SJCRH30 (cell line): ENCODE measurements around the gene PXDN. TPM values are rescaled to one million over a fixed set of nuclear protein-coding genes. Genes with fewer than 3 reads are reported as not detected.

Experiments
- DNase-seq, 2 experiments: peaks; one replicate each; pipeline ENCODE4 v3.0.0-alpha.2; 2015 to 2020
- H3K27ac ChIP-seq: fragments of 250-450 bp; sonication (Bioruptor Pico); 2 replicates; pipeline ENCODE4 v1.5.1; 2020; ENCODE audit warnings: mild to moderate bottlenecking, moderate library complexity
- H3K27me3 ChIP-seq: fragments of 250-450 bp; sonication (Bioruptor Pico); 2 replicates; pipeline ENCODE4 v1.5.1; 2020; ENCODE audit warnings: mild to moderate bottlenecking, moderate library complexity
- H3K36me3 ChIP-seq: fragments of 250-450 bp; sonication (Bioruptor Pico); 2 replicates; pipeline ENCODE4 v1.5.1; 2020; ENCODE audit warnings: mild to moderate bottlenecking, moderate library complexity
- H3K4me1 ChIP-seq: fragments of 250-450 bp; sonication (Bioruptor Pico); 2 replicates; pipeline ENCODE4 v1.5.1; 2020; ENCODE audit warnings: mild to moderate bottlenecking, moderate library complexity
- H3K4me3 ChIP-seq: fragments of 250-450 bp; sonication (Bioruptor Pico); 2 replicates; pipeline ENCODE4 v1.5.1; 2020; ENCODE audit warnings: mild to moderate bottlenecking, moderate library complexity
- H3K9me3 ChIP-seq: fragments of 250-450 bp; sonication (Bioruptor Pico); replicated peaks from 2 replicates; pipeline ENCODE4 v1.5.1; 2020; ENCODE audit warnings: mild to moderate bottlenecking, moderate library complexity
- total RNA-seq: library from RNA; depleted of rRNA; stranded (reverse); fragments of >200 nt; shearing (Covaris generic); gene quantifications from 2 replicates; pipeline ENCODE4 v1.2.3, GENCODE V29; 2014

Gene PXDN
- total RNA-seq, 1 experiment from 2014 or later, result 312 TPM

DNA sequence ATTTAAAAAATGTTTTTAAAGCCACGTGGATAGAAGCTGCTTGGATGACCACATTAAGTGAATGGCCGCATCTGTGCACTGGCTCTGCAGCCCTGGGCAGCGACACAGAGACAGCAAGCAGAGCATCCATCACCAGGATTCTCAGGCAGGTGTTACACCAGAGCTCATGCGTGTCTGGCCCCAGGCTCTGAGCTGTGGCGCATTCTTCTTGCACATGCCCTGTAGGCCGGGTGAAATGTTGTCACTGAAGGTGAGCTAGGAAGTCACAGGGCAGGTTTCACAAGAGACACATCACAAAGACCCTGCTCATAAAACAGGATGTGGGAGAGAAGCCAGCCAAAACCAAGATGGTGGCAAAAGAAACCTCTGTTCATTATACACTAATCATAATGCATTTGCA is 8.4 kb upstream of the PXDN start:
- Histone ChIP-seq H3K36me3 (no peaks in the 10 kb centered on the region), H3K4me1 (peaks cover 9% of the 10 kb centered on the region), H3K9me3 (no peaks in the 10 kb centered on the region), H3K27ac (no peak overlapping the region), H3K27me3 (no peaks in the 10 kb centered on the region), H3K4me3 (no peak overlapping the region)
- no peak for DNase-seq

DNA sequence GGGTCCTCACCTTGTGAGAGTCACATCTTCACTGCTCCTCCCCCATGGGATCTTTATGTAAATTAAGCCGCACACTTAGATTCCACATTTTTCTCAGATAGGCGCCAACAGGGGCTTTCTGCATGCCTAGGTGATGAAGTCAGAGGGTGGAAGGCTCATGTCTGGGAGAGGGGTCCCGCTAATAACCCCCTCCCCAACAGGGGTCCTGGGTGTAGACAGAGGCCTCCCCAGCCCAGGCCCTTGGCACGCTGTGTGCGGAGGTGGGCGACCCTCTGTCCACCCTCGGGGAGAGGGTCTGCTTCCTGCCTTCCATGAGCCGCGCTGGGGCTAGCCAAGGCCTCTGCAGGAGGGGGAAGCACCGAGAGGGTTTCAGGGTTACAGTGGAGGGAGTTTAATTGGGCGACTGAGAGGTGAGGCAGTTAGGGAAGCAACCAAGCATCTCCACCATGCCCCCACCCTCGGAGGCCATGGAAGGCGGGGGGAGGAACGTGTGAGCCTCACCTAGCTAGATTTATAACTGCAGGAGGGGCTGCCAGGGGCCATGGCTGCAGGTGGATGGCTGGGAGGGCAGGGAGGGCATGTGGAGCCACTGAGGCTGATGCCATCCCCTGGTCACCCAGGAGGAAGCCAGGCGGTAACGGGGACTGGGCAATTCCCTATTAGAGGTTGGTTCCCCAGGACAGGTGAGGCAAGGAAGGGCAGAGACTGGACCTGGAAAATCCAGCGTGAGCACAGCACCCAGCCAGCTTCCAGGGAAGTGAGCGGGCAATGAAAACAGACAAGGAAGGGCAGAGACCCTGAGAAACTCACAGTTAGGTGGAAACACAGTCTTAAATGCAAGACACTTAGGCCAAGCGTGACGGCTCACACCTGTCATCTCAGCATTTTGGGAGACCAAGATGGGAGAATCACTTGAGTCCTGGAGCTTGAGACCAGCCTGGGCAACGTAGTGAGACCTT is 7.7 kb upstream of the PXDN start:
- peaks cover 9% of the 10 kb centered on the region for H3K4me1 ChIP-seq
- H3K27ac ChIP-seq, result no peak overlapping the region
- no peaks in the 10 kb centered on the region for H3K27me3 ChIP-seq
- H3K9me3 ChIP-seq, result no peaks in the 10 kb centered on the region
- no peaks in the 10 kb centered on the region for H3K36me3 ChIP-seq
- no peak for DNase-seq
- H3K4me3 ChIP-seq, result no peak overlapping the region

DNA sequence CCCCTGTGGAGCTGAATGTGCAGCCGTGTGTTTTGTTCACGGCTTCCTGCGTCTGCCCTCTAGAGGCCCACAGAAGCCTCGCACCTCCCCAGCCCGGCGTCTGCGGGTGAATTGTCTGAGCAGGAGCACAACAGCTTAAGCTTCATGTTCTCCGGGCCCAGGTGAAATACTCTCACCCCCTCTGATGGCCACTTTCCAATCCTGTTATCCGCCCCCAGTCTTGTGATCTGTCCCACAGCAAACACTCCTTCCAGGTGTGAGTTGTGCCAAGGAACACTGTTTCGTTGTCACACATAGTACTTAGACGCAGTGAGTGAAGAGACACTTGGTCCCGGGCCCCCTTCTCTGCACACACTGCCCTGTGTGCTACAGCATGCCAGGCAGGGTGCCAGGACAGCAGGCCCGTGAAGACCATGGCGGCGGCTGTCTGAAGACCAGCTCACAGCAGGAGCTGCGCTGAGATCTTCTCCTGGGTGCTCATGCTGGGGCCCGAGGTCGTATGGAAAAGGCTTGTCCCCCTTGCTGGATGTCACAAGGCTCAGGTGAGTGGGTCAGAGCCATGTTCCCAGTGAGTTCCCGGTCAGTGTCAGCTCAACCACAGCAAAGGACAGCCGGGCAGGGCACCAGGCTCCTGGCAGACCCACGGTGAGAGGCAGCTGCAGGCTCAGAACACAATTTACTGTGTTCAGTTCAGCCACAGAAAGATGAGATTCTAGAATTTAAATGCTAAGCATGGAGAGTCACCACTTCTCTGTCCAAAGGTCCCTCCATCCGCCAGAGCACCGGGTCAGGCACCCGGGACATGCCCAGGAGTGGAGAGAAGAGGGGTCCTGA is 6.8 kb upstream of the PXDN start:
- H3K27ac ChIP-seq, result no peak overlapping the region
- H3K36me3 ChIP-seq, result no peaks in the 10 kb centered on the region
- peaks cover 9% of the 10 kb centered on the region for H3K4me1 ChIP-seq
- H3K27me3 ChIP-seq, result no peaks in the 10 kb centered on the region
- H3K9me3 ChIP-seq, result no peaks in the 10 kb centered on the region
- H3K4me3 ChIP-seq, result no peak overlapping the region
- peak; percentile 83 to 90 for DNase-seq

DNA sequence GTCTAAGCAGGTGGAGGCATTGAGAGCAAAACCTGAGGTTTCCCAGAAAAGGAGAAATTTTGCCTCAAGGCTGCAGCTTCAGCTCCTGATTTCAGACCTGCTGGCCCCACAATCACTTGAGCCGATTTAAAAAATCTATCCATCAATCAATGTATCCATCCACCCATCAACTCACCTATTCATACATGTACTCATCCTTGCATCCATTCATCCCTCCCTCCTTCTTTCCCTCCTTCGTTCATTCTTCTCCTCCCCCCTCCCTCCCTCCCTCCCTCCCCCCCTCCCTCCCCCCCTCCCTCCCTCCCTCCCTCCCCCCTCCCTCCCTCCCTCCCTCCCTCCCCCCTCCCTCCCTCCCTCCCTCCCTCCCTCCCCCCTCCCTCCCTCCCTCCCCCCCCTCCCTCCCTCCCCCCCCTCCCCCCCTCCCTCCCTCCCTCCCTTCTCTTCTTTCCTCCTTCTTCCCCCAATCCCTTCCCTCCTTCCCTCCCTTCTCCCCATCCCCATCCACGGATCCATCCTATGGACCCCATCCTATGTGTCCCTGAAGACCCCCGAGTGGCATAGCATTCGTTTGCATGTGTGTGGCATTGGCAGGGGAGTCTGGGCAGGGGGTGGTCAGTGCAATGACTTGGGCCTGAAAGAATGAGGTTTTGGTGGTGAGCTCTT is 6.1 kb upstream of the PXDN start:
- DNase-seq, result no peak
- peaks cover 9% of the 10 kb centered on the region for H3K4me1 ChIP-seq
- H3K27ac ChIP-seq, result no peak overlapping the region
- H3K9me3 ChIP-seq, result no peaks in the 10 kb centered on the region
- H3K36me3 ChIP-seq, result no peaks in the 10 kb centered on the region
- no peak overlapping the region for H3K4me3 ChIP-seq
- no peaks in the 10 kb centered on the region for H3K27me3 ChIP-seq

DNA sequence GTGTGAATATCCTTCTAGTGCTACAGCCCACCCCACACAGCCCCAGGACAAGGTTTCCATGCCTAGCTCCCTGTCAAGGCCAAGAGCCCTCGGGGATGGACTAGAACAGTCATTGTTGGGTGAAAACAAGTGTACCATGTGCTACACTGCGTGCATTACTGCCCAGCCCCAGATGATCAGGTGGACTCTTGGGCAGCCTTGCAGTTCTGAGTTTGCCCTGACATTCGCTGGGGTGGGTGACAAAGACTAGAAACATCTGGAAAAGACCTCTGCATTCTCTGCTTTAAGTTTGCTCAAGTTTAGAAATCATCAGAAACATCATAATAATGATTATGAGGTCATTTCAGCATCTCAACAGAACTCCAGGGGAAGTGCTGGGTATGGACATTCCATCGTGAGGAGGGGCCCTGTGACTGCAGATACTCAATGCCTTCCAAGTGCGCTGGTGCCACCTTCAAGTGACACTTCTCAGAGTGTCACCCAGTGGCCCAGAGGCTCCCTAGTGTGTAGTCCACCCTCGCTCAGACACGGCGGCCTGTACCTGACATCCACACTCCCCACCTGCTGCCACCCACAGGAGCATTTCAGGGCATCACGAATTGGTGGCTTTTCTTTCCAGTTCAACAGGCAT is 5.3 kb upstream of the PXDN start:
- Histone ChIP-seq H3K4me1 (peaks cover 9% of the 10 kb centered on the region), H3K27me3 (no peaks in the 10 kb centered on the region), H3K27ac (no peak overlapping the region), H3K4me3 (no peak overlapping the region), H3K36me3 (no peaks in the 10 kb centered on the region), H3K9me3 (no peaks in the 10 kb centered on the region)
- DNase-seq, result no peak

DNA sequence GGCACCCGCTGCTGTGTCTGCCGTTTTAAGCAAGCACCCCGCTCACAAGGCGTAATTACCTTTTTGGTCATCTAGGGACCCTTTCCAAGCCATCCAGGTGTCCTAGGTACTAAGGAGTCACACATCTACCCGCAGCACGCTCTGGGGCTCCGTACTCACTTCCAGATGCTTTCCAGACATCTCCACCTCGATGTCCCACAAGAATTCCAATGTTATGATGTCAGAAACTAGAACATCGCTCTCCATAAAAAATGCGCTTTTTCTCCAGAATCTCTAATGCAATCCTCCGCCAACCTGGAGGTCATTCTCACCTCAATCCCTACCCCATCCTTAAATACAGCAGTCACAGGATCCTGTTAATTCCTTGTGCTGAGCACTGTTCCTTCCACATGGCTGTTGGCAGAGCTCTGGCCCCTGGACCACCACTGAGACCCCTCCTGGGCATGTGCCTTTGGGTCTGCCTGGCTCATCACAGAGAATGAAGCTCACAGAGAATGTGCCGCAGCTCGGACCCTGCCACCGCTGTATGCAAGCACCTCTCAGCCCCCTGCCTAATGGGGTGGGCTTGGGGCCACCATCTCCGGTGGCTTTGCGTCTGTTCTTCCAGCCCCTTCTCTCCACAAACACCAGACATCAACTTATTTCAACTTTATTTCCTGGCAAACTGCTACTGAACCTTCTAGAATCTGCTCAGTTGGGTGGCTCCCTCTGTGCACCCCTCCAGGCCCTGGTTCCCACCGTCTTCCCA is 4.6 kb upstream of the PXDN start:
- Histone ChIP-seq H3K9me3 (no peaks in the 10 kb centered on the region), H3K4me3 (no peak overlapping the region), H3K36me3 (no peaks in the 10 kb centered on the region), H3K27me3 (no peaks in the 10 kb centered on the region), H3K27ac (no peak overlapping the region), H3K4me1 (peaks cover 9% of the 10 kb centered on the region)
- no peak for DNase-seq

DNA sequence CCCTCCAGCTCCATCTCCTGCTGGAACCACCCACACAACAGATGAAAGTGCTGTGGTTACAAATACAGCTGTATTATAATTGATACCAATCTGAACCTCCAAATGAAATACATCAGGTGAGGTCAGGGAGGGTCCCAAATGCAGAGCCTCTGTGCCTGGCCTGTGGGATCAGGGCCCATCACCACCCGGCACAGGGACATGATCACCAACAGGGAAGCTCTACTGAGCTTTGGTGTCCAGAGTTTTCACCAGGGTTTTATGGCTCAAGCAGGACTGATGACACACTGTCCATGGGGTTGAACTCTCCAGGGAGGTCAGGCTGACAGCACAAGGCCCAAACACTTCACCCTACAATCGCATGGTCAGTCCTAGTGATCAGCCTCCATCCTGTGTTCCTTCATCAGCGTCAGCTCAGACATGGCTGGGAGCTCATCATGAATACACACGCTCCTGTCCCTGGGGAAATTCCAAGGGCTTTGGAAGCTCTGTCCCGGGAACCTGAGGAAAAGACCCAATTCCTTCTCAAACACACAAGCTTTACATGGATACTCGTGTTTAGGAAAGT is 3.9 kb upstream of the PXDN start:
- DNase-seq, result no peak
- no peak overlapping the region for H3K27ac ChIP-seq
- no peaks in the 10 kb centered on the region for H3K9me3 ChIP-seq
- no peaks in the 10 kb centered on the region for H3K27me3 ChIP-seq
- no peaks in the 10 kb centered on the region for H3K36me3 ChIP-seq
- H3K4me1 ChIP-seq, result peaks cover 9% of the 10 kb centered on the region
- H3K4me3 ChIP-seq, result no peak overlapping the region

DNA sequence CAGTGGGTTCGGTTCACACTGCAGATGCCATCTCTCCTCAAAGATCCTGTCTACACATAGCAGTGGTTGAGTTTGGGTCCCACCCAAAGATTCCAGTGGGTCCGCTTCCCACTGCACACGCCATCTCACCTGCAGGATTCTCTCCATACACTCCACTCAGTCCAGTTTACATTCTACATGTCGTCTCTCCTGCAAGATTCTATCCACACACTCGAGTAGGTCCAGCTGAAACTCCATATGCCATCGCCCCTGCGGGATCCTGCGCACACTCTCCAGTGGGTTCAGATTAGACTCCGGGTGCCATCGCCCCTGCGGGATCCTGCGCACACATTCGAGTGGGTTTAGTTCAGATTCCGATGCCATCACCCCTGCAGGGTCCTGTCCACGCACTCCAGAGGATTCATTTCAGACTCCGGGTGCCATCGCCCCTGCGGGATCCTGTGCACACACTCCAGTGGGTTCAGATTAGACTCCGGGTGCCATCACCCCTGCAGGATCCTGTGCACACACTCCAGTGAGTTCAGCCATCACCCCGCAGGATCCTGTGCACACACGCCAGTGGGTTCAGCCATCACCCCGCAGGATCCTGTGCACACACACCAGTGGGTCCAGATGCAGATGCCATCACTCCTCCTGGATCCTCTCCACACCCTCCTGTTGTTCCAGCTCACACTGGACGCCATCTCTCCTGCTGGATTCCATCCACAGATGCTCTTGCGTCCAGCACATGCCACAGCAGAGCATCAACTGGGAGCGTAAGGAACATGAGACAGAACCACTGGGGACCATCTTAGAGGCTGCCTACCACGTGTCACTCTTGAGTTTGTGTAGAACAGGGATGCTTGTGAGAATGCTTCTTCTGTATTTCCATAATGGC is 3.0 kb upstream of the PXDN start:
- Histone ChIP-seq H3K9me3 (no peaks in the 10 kb centered on the region), H3K27ac (no peak overlapping the region), H3K4me3 (no peak overlapping the region), H3K4me1 (peaks cover 12% of the 10 kb centered on the region), H3K27me3 (no peaks in the 10 kb centered on the region), H3K36me3 (peaks cover 6% of the 10 kb centered on the region)
- no peak for DNase-seq

DNA sequence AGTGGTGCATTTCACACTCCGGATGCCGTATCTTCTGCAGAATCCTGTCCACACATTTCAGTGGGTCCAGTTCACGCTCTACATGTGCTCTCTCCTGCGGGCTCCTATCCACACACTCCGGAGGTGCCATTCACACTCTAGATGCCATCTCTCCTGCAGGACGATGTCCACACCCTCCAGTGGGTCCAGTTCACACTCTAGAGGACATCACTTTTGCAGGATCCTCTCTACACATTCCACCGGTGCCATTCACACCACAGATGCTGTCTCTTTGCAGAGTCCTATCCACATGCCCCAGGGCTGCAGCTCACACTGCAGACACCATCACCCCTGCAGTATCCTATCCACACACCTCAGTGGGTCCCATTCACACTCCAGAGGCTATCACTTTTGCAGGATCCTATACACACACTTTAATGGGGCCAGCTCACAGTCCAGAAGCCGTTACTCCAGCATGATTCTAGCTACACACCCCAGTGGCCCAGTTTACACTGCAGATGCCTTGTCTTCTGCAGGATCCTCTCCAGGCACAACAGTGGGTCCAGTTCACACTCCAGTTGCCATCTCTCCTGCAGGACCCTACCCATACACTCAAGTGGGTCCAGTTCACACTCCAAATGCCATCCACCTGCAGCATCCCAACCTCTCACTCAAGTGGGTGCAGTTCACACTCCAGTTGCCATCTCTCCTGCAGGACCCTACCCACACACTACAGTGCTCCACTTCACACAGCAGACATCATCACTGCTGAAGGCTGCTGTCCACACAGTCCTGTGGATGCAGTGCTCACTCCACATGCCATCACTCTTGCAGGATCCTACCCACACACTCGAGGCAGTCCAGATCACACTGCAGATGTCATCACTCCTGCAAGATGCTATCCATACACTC is 2.1 kb upstream of the PXDN start:
- no peak overlapping the region for H3K4me3 ChIP-seq
- no peaks in the 10 kb centered on the region for H3K27me3 ChIP-seq
- peaks cover 16% of the 10 kb centered on the region for H3K4me1 ChIP-seq
- H3K36me3 ChIP-seq, result peaks cover 11% of the 10 kb centered on the region
- no peaks in the 10 kb centered on the region for H3K9me3 ChIP-seq
- DNase-seq, result no peak
- no peak overlapping the region for H3K27ac ChIP-seq

DNA sequence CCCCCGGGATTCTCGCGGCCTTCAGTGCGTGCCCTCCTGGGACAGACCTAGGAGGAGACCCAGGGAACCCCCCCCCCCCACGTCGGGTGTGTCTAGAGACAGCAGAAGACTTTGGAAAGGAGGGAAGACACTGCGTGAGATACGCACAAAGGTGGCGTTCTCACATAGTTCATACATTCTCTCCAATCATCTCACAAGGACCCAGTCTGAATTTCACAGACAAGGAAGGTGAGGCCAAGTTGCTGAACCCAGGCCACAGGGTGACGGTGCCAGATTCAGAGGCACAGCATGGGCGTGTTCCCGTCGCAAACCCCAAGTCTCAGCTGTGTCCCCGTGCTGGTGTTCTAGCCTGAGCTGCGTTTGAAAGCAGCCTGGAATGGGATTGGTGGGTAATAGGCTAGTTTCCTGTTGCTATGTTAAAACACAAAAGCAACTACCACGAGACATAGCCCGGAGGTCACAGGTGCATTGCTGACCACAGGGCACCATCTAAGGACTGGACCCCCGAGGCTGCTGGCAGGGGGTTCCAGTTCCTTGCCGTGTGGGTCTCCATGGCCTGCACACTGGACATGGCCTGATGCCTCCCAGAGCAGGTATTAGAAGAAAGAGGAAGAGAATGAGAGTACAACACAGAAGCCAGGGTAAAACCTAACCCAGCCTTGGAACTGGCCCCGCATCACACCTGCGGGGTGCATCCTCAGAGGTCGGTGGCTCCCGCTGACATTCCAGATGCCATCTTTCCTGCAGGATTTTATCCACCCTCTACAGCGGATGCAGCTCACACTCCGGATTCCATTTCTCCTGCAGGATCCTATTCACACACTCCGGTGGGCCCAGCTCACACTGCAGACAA is 1.1 kb upstream of the PXDN start:
- no peaks in the 10 kb centered on the region for H3K9me3 ChIP-seq
- peaks cover 22% of the 10 kb centered on the region for H3K4me1 ChIP-seq
- DNase-seq, result no peak
- peak overlapping the region; percentile 71; the same call in 1 of the 2 replicates for H3K27ac ChIP-seq
- peak overlapping the region; percentile 80 for H3K4me3 ChIP-seq
- peaks cover 11% of the 10 kb centered on the region for H3K36me3 ChIP-seq
- H3K27me3 ChIP-seq, result no peaks in the 10 kb centered on the region

DNA sequence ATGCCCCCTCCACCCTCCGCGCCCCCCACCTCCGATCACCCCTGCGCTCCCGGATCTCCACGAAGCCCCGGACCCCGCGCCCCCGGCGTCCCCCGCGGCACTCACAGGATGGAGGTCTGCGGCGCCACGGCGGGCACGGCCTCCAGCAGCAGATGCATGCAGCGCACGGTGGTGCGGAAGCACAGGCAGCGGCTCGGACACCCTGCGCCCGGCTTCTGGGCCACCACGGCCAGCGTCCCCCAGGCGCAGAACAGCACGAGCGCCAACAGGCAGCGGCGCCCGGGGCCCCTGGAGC is 217 bp downstream of the PXDN start:
- Histone ChIP-seq H3K36me3 (peaks cover 22% of the 10 kb centered on the region), H3K4me1 (peaks cover 32% of the 10 kb centered on the region), H3K27me3 (no peaks in the 10 kb centered on the region), H3K4me3 (peak overlapping the region; percentile 80), H3K9me3 (no peaks in the 10 kb centered on the region), H3K27ac (peak overlapping the region; percentile 71)
- DNase-seq, result peak in 1 of 2 experiments; percentile 70
